ENCODE results near the gene TRIM48. TPM values are rescaled to one million over a fixed set of nuclear protein-coding genes. Genes with fewer than 3 reads are reported as not detected.
"Not testable (repeated sequence)": the region's sequence is repeated elsewhere in the genome, so short reads cannot be mapped to it uniquely, and the experiment has no call there.

The TRIM48 gene, protein sequence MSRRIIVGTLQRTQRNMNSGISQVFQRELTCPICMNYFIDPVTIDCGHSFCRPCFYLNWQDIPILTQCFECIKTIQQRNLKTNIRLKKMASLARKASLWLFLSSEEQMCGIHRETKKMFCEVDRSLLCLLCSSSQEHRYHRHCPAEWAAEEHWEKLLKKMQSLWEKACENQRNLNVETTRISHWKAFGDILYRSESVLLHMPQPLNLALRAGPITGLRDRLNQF
- not detected for polyA plus RNA-seq (2013, experiment 1 of 4)
- not detected for polyA plus RNA-seq (2013, experiment 2 of 4)
- polyA plus RNA-seq (2013, experiment 3 of 4) = not detected
- not detected for polyA plus RNA-seq (2013, experiment 4 of 4)

DNA sequence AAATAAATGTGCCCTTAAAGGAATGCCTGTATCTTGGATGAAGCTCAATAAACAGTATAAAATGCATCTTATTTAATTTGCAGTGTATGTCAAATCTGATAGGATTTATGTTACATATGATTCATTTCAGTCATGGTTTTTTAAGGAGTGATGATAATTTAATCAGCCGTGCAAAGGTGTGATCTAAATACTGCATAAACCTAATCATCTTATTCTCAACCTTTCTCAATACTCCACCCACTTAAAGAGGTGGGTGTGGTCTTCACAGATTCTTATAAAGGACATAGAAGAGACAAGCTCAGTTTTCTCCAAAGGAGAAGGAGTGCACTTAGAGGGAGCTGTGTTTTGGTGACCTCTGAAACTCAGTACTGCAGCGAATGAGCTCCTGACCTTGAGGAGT is at the start of gene TRIM48:
TRIM48 (plus strand) TSS at position 301 of the 400 bp plus-strand sequence. CDS start 113 bp downstream, outside the sequence.
- H3K4me1 ChIP-seq (ENCODE audit: control insufficient read depth, insufficient read depth, low read length); H3K9me3 ChIP-seq (ENCODE audit: control insufficient read depth, low read length); H3K4me3 ChIP-seq (ENCODE audit: insufficient read depth, low read depth, low read length); H3K36me3 ChIP-seq (ENCODE audit: control insufficient read depth, insufficient read depth, low read length); H3K27ac ChIP-seq (ENCODE audit: insufficient read depth, low read depth, low read length, poor library complexity, severe bottlenecking); H3K27me3 ChIP-seq (ENCODE audit: control insufficient read depth, insufficient read depth, low read length, poor library complexity, severe bottlenecking): not testable (repeated sequence)
- 55 to 65% methylated on average over 1 of the region's 2 CpGs for WGBS, 2 experiments

DNA sequence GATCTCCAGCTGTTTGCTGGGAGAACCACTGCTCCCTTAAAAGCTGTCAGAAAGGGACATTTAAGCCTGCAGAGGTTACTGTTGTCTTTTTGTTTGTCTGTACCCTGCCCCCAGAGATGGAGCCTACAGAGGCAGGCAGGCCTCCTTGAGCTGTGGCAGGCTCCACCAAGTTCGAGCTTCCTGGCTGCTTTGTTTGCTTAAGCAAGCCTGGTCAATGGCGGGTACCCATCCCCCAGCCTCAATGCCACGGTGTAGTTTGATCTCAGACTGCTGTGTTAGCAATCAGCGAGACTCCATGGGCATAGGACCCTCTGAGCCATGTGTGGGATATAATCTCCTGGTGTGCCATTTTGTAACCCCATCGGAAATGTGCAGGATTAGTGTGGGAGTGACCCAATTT is 23.6 kb upstream of the TRIM48 start:
- WGBS, 2 experiments = 74 to 75% methylated on average over 5 of the region's 5 CpGs
- not testable (repeated sequence) for H3K27me3 ChIP-seq (ENCODE audit: control insufficient read depth, insufficient read depth, low read length, poor library complexity, severe bottlenecking); H3K4me3 ChIP-seq (ENCODE audit: insufficient read depth, low read depth, low read length); H3K9me3 ChIP-seq (ENCODE audit: control insufficient read depth, low read length); H3K27ac ChIP-seq (ENCODE audit: insufficient read depth, low read depth, low read length, poor library complexity, severe bottlenecking); H3K36me3 ChIP-seq (ENCODE audit: control insufficient read depth, insufficient read depth, low read length); H3K4me1 ChIP-seq (ENCODE audit: control insufficient read depth, insufficient read depth, low read length)

DNA sequence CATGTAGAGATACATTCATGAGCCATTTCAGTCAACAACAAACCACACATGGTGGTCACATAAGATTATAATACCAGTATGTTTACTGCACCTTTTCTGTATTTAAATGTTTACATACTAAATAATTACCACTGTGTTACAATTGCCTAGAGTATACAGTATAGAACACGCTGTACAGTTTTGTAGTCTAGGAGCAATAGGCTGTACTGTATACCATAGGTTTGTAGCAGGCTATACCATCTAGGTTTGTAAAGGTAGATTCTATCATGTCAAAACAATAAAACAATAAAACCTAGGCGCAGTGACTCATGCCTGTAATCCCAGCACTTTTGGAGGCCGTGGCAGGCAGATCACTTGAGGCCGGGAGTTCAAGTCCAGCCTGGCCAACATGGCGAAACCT is 1.1 kb downstream of the TRIM48 start:
- Histone ChIP-seq H3K36me3 (ENCODE audit: control insufficient read depth, insufficient read depth, low read length) (no peaks in the 10 kb centered on the region), H3K27me3 (ENCODE audit: control insufficient read depth, insufficient read depth, low read length, poor library complexity, severe bottlenecking) (no peaks in the 10 kb centered on the region), H3K4me1 (ENCODE audit: control insufficient read depth, insufficient read depth, low read length) (no peaks in the 10 kb centered on the region), H3K9me3 (ENCODE audit: control insufficient read depth, low read length) (no peaks in the 10 kb centered on the region), H3K4me3 (ENCODE audit: insufficient read depth, low read depth, low read length) (no peak overlapping the region), H3K27ac (ENCODE audit: insufficient read depth, low read depth, low read length, poor library complexity, severe bottlenecking) (no peak overlapping the region)
- 68 to 90% methylated on average over 5 of the region's 5 CpGs for WGBS, 2 experiments
